Adrenal gland (tissue), 5 donors: ENCODE data around the gene GSX1.

Experiments used
- POLR2A ChIP-seq, 2 donors: fragments of 450-650 bp; IDR thresholded peaks; one replicate each; pipeline ENCODE4 v1.6.1; 2017; ENCODE audit warnings: antibody characterized with exemption in 2 of 2, mild to moderate bottlenecking in 2 of 2, moderate library complexity in 1 of 2
- TF ChIP-seq, protein P1 (sequence below), 6 experiments: fragments of 450-650 bp in 4 of 6; fragments of 200-600 bp in 2 of 6; sonication (generic) in 1 of 6; IDR thresholded peaks; 1 replicate in 5 of 6; 2 replicates in 1 of 6; pipeline versions ENCODE4 v1.5.1 to v1.8.0; 2016 to 2021; ENCODE audit warnings: antibody characterized with exemption in 6 of 6, mild to moderate bottlenecking in 2 of 6, moderate library complexity in 1 of 6
- donor health status: DM: no; HTN: no; CAD: no.

DNA sequence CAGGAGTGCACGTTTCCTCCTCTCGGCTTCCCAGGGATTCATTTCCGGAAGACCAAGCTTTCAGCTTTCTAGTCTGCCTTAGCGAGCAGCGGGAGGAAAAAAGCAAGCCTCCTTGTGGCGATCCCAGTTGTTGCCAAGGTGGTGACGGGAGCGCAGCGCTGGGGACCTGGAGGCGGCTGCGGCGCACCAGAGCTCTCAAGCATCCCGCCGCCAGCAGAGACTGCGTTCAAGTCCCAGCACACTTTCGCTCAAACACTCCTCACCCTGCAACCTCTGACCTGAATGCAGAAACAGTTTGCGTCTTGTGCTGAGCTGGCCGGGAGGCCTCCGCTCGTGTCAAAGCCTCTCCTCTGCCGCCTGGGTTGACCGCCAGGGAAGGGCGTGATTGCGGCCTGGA is 4.9 kb downstream of the GSX1 start:
- TF ChIP-seq, protein P1, sequence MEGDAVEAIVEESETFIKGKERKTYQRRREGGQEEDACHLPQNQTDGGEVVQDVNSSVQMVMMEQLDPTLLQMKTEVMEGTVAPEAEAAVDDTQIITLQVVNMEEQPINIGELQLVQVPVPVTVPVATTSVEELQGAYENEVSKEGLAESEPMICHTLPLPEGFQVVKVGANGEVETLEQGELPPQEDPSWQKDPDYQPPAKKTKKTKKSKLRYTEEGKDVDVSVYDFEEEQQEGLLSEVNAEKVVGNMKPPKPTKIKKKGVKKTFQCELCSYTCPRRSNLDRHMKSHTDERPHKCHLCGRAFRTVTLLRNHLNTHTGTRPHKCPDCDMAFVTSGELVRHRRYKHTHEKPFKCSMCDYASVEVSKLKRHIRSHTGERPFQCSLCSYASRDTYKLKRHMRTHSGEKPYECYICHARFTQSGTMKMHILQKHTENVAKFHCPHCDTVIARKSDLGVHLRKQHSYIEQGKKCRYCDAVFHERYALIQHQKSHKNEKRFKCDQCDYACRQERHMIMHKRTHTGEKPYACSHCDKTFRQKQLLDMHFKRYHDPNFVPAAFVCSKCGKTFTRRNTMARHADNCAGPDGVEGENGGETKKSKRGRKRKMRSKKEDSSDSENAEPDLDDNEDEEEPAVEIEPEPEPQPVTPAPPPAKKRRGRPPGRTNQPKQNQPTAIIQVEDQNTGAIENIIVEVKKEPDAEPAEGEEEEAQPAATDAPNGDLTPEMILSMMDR (IDR thresholded peaks at IDR 0.05): no peak
- no peak for TF ChIP-seq POLR2A (IDR thresholded peaks at IDR 0.05)
